Testis (tissue), 3 donors: ENCODE measurements around the gene BOC. TPM values are rescaled to one million over a fixed set of nuclear protein-coding genes. Genes with fewer than 3 reads are reported as not detected.

Experiments used
- DNase-seq: peaks from one replicate; pipeline ENCODE4 v3.0.0-alpha.2; 2019
- H3K27ac ChIP-seq, 2 donors: fragments of 200-600 bp; sonication (generic); one replicate each; pipeline ENCODE4 v1.5.1; 2019
- H3K27me3 ChIP-seq: fragments of 200-600 bp; sonication (generic); one replicate; pipeline ENCODE4 v1.5.1; 2019
- H3K36me3 ChIP-seq: fragments of 200-600 bp; sonication (generic); one replicate; pipeline ENCODE4 v1.5.1; 2017; ENCODE audit warnings: low read depth; ENCODE audit errors: missing control alignments
- H3K4me1 ChIP-seq: fragments of 200-600 bp; sonication (generic); one replicate; pipeline ENCODE4 v1.5.1; 2019
- H3K4me3 ChIP-seq, 2 donors: fragments of 200-600 bp; sonication (generic); one replicate each; pipeline ENCODE4 v1.5.1; 2017 to 2019
- H3K9me3 ChIP-seq: fragments of 200-600 bp; sonication (generic); one replicate; pipeline ENCODE4 v1.5.1; 2017
- POLR2A ChIP-seq: fragments of 450-650 bp; IDR thresholded peaks from one replicate; pipeline ENCODE4 v1.6.1; 2017; ENCODE audit warnings: antibody characterized with exemption, mild to moderate bottlenecking, moderate library complexity
- WGBS, 2 donors: methylation state at CpG; one replicate each; pipeline ENCODE4 v1.1.5; 2018; 5-methylcytosine and 5-hydroxymethylcytosine counted together
- intact Hi-C: fragments of 100-400 bp; cut with DNase I; formaldehyde crosslinking; loops from one replicate; pipeline ENCODE4 v1.15.1; 2023; ENCODE audit warnings: low total_unique reads
- polyA plus RNA-seq: library from polyadenylated mRNA; stranded (reverse); fragments of 350-450 nt; fragmentation: Illumina TruSeq; extraction: RNeasy Lipid Tissue Mini Kit (QIAGEN cat#74804); gene quantifications from one replicate; pipeline ENCODE4 v1.2.3, GENCODE V29; 2014; ENCODE audit warnings: low read depth, low replicate concordance; ENCODE audit not compliant: insufficient read depth
- total RNA-seq, 2 donors: library from RNA; depleted of rRNA; stranded (reverse); fragments of >200 nt; gene quantifications; one replicate each; pipeline ENCODE4 v1.2.3, GENCODE V29; 2016
- TF ChIP-seq, protein P1 (sequence below), 3 experiments: fragments of 450-650 bp in 2 of 3; fragments of 200-600 bp in 1 of 3; sonication (generic) in 1 of 3; IDR thresholded peaks; one replicate each; pipeline ENCODE4 v1.5.1; 2016 to 2019; ENCODE audit warnings: antibody characterized with exemption in 3 of 3, mild to moderate bottlenecking in 2 of 3, moderate library complexity in 1 of 3

BOC gene
- total and polyA plus RNA-seq, 3 donors from 2014 or later = 24.5 to 33.6 (median 28.4) TPM

DNA sequence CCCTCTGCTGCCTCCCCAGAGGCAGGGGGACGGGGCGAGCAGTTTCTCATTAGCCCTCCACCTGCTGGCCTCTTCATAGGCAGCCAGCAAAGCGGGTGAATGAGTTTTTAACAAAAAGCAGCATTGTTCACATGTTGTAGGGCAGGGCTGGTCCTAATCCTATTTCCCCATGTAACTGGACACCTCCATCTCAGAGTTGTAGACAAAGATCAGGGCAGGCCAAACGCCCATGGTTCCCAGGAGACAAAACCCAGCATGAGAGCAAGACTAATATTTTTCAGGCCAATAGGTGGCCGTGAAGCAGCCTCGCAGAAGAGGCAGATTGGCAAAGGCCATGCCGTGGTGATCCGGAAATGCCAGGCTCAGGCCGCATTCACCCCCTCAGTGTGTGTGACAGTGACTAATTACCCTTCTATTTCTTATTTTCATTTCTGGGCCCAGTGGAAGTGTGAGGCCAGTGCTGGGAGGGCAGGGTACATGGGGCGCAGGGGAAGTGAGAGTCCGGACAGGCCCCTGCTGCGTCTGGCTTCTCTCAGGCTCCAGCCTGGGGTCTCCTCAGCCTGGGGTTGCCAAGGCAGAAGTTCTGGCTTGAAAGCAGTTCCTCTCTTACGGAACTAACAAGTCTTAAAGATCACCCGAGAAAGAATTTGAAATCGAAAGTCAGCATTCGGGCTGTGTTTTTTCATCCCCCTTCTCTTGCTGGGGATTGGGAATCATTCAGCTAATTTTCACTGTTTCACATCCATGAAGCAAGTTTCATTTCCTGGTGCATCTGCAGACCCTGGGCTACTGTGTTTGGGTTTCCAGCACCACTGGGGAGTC lies 64.8 kb downstream of the BOC start:
- no peak overlapping the region for H3K4me3 ChIP-seq
- no peaks in the 10 kb centered on the region for H3K36me3 ChIP-seq
- no peak for TF ChIP-seq POLR2A
- TF ChIP-seq, protein P1, sequence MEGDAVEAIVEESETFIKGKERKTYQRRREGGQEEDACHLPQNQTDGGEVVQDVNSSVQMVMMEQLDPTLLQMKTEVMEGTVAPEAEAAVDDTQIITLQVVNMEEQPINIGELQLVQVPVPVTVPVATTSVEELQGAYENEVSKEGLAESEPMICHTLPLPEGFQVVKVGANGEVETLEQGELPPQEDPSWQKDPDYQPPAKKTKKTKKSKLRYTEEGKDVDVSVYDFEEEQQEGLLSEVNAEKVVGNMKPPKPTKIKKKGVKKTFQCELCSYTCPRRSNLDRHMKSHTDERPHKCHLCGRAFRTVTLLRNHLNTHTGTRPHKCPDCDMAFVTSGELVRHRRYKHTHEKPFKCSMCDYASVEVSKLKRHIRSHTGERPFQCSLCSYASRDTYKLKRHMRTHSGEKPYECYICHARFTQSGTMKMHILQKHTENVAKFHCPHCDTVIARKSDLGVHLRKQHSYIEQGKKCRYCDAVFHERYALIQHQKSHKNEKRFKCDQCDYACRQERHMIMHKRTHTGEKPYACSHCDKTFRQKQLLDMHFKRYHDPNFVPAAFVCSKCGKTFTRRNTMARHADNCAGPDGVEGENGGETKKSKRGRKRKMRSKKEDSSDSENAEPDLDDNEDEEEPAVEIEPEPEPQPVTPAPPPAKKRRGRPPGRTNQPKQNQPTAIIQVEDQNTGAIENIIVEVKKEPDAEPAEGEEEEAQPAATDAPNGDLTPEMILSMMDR (IDR thresholded peaks at IDR 0.05) = no peak
- no peaks in the 10 kb centered on the region for H3K27me3 ChIP-seq
- peak overlapping the region; percentile 75 to 88 for H3K27ac ChIP-seq
- DNase-seq = no peak
- H3K9me3 ChIP-seq = no peaks in the 10 kb centered on the region
- H3K4me1 ChIP-seq = peaks cover 15% of the 10 kb centered on the region
- 47 to 54% methylated on average over 15 to 16 of the region's 16 CpGs for WGBS, 2 donors
- intact Hi-C loops = no loop called here

DNA sequence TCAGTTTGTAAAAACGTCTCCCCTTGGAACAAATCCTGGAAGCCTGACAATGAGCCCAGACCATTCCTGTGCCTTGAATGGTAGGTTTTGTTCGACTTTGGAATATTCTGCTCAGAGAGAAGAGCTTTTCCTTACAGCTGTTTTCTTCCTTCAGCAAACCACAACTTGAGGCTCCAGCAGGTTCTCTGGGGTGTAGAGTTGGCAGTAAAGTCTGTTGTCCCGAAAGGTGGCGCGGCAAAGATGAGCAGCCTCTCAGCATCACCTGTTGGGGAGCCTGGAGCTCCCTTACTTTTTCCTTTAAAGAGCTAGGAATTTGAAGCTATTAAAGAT lies 65.4 kb downstream of the BOC start:
- DNase-seq = no peak
- no peak overlapping the region for H3K4me3 ChIP-seq
- WGBS, 2 donors = 68 to 72% methylated on average over 5 of the region's 5 CpGs
- H3K9me3 ChIP-seq = no peaks in the 10 kb centered on the region
- no peaks in the 10 kb centered on the region for H3K27me3 ChIP-seq
- peak overlapping the region; percentile 75 to 88 for H3K27ac ChIP-seq
- H3K36me3 ChIP-seq = no peaks in the 10 kb centered on the region
- peaks cover 15% of the 10 kb centered on the region for H3K4me1 ChIP-seq
- no peak for TF ChIP-seq POLR2A
- TF ChIP-seq, protein P1 (IDR thresholded peaks at IDR 0.05) = no peak
- intact Hi-C loops = no loop called here

DNA sequence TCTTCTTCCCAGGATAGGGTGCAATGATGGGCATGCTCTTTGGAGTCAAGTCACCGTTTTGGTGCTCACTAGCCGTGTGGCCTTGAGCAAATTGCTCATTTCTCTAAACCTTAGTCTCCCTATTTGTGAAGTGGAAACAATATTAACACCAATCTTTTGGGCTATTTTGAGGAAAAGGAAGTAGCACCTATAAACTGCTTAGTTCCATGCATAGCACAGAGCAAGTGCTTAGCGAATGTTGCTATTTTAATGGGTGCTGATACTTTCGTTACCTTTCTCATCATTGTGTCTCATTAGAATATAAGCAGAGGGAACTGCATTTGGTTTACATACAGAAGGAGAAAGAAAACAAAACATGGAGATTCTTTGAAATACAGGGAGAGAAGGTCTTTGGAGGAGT lies 66.1 kb downstream of the BOC start:
- intact Hi-C loops = no loop called here
- WGBS, 2 donors = 68 to 77% methylated on average over 4 of the region's 4 CpGs
- no peaks in the 10 kb centered on the region for H3K27me3 ChIP-seq
- H3K4me3 ChIP-seq = no peak overlapping the region
- H3K27ac ChIP-seq = peak overlapping the region in 1 of 2 donors; percentile 88
- DNase-seq = no peak
- H3K4me1 ChIP-seq = peaks cover 15% of the 10 kb centered on the region
- TF ChIP-seq POLR2A = no peak
- TF ChIP-seq, protein P1 (IDR thresholded peaks at IDR 0.05) = no peak
- H3K9me3 ChIP-seq = no peaks in the 10 kb centered on the region
- H3K36me3 ChIP-seq = no peaks in the 10 kb centered on the region

DNA sequence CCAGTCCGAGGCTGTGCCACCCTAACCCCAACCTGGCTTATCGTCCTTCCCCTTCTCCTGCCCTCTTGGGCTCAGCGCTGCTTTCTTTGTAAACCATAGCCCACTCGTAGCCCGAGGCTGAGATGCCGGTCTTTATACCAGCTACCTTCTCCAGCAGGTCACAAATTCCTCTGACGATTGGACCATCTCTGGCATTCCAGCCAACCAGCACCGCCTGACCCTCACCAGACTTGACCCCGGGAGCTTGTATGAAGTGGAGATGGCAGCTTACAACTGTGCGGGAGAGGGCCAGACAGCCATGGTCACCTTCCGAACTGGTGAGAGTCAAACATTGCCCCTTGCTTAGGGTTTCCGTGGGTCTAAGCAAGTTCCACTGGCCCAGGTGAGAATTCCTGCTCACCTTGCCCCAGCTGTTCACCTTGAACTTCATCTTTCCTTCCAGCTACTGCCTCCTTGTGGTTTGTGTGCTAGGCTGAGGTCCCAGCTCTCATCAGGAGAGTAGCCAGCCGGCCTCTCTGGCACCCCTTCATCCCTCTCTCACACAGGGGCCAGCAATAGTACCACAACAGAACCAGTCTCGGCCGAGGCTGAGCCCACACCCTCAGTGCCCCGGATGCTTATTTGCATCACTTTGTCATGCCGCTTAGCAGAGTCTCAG lies 66.7 kb downstream of the BOC start:
- Histone ChIP-seq H3K27ac (no peak overlapping the region), H3K4me1 (peaks cover 15% of the 10 kb centered on the region), H3K27me3 (no peaks in the 10 kb centered on the region), H3K9me3 (no peaks in the 10 kb centered on the region), H3K4me3 (no peak overlapping the region), H3K36me3 (no peaks in the 10 kb centered on the region)
- intact Hi-C loops = no loop called here
- DNase-seq = no peak
- 94% methylated on average over 17 of the region's 17 CpGs for WGBS, 2 donors
- no peak for TF ChIP-seq POLR2A
- TF ChIP-seq, protein P1 (IDR thresholded peaks at IDR 0.05) = no peak
